HG02852 (cell line): ENCODE data around the gene PTPRD.

Experiments
- ATAC-seq: cut with Tn5 transposase; IDR thresholded peaks from one replicate; pipeline ENCODE4 v1.9.1; 2021; ENCODE audit warnings: mild to moderate bottlenecking, moderate library complexity; ENCODE audit not compliant: unreplicated experiment

The PTPRD gene

GRCh38 chr9:8265281-8265680 is 2347.5 kb downstream of the PTPRD start:
- no peak for ATAC-seq
